CD4-positive, alpha-beta T cell (primary cell): Measurements from ENCODE around the gene CR1. TPM values are rescaled to one million over a fixed set of nuclear protein-coding genes. Genes with fewer than 3 reads are reported as not detected.
A peak's percentile ranks its signal among the peaks of the same experiment; 100 is the strongest.
"Not testable (repeated sequence)": the region's sequence is repeated elsewhere in the genome, so short reads cannot be mapped to it uniquely, and the experiment has no call there.

Source experiments
- ATAC-seq: fragments of 200-7000 bp; cut with Tn5 transposase; one replicate; pipeline ENCODE4 v1.10.0; 2022; ENCODE audit warnings: mild to moderate bottlenecking; ENCODE audit not compliant: poor library complexity
- CTCF ChIA-PET: fragments of 350-600 bp; sonication (Branson Sonifier 250); formaldehyde crosslinking; loops from one replicate; lab custom pipeline; 2021; ENCODE audit warnings: antibody characterized with exemption, inconsistent platforms; lab: Charles Lee
- POLR2A ChIA-PET: fragments of 350-600 bp; sonication (Branson Sonifier 250); formaldehyde crosslinking; loops from one replicate; lab custom pipeline; 2021; ENCODE audit warnings: antibody characterized with exemption, inconsistent platforms; lab: Charles Lee
- DNase-seq, 14 experiments: peaks; one replicate each; pipeline ENCODE4 v3.0.0-alpha.2; 2013 to 2020; ENCODE audit warnings: mixed read lengths in 2 of 14
- H3K27ac ChIP-seq, 2 donors: one replicate each; pipeline versions ENCODE4 v1.5.1 to v1.7.0; 2013; ENCODE audit warnings: low read length in 2 of 2, low read depth in 1 of 2, mild to moderate bottlenecking in 1 of 2
- H3K27me3 ChIP-seq, 2 experiments: 1 replicate in 1 of 2; 2 replicates in 1 of 2; pipeline versions ENCODE4 v1.6.1 to v1.7.0; 2013; ENCODE audit warnings: low read length in 2 of 2, control low read depth in 1 of 2, mild to moderate bottlenecking in 1 of 2, moderate library complexity in 1 of 2; ENCODE audit not compliant: insufficient read depth in 2 of 2, control insufficient read depth in 1 of 2
- H3K36me3 ChIP-seq: one replicate; pipeline ENCODE4 v1.6.1; 2013; ENCODE audit warnings: low read length, control low read depth; ENCODE audit not compliant: insufficient read depth
- H3K4me1 ChIP-seq: one replicate; pipeline ENCODE4 v1.6.1; 2013; ENCODE audit warnings: low read length, control low read depth; ENCODE audit not compliant: insufficient read depth
- H3K4me3 ChIP-seq: one replicate; pipeline ENCODE4 v1.5.1; 2013; ENCODE audit warnings: mild to moderate bottlenecking, low read length, moderate library complexity
- H3K9me3 ChIP-seq, 2 experiments: 1 replicate in 1 of 2; 2 replicates in 1 of 2; pipeline versions ENCODE4 v1.6.1 to v1.7.0; 2013; ENCODE audit warnings: low read length in 2 of 2, mild to moderate bottlenecking in 2 of 2, control low read depth in 1 of 2, moderate library complexity in 1 of 2; ENCODE audit not compliant: control insufficient read depth in 1 of 2, insufficient read depth in 1 of 2
- H3K27ac Mint-ChIP-seq: one replicate; pipeline ENCODE4 v1.8.0; 2020; ENCODE audit warnings: mixed read lengths
- H3K27me3 Mint-ChIP-seq: one replicate; pipeline ENCODE4 v1.8.0; 2021; ENCODE audit warnings: mixed read lengths
- H3K36me3 Mint-ChIP-seq: one replicate; pipeline ENCODE4 v1.8.0; 2021; ENCODE audit warnings: low read depth, mixed read lengths
- H3K4me1 Mint-ChIP-seq: one replicate; pipeline ENCODE4 v1.8.0; 2021; ENCODE audit warnings: low read depth, mixed read lengths
- H3K4me3 Mint-ChIP-seq: one replicate; pipeline ENCODE4 v1.8.0; 2020; ENCODE audit warnings: mild to moderate bottlenecking, mixed read lengths
- H3K9me3 Mint-ChIP-seq: one replicate; pipeline ENCODE4 v1.8.0; 2020; ENCODE audit warnings: mixed read lengths
- CTCF ChIP-seq: fragments of 200-600 bp; IDR thresholded peaks from one replicate; pipeline ENCODE4 v1.8.0; 2022; ENCODE audit warnings: antibody characterized with exemption, mild to moderate bottlenecking
- intact Hi-C, 2 experiments: fragments of 100-400 bp; cut with DNase I in 1 of 2; cut with micrococcal nuclease in 1 of 2; formaldehyde crosslinking; loops; one replicate each; pipeline versions ENCODE4 v1.15.1 to v1.9.0; 2023 to 2025; cut with DNase I, micrococcal nuclease
- total RNA-seq, 174 experiments: library from RNA in 2 of 174; stranded (reverse) in 2 of 174; gene quantifications; one replicate each; pipeline ENCODE4 v1.2.3 and lab custom pipeline; 2021 to 2026

Gene CR1
- total RNA-seq, 2 experiments from 2014 or later: 2.8 to 3.1 TPM

- CTCF ChIA-PET, H3K4me3 ChIP-seq, H3K27me3 ChIP-seq, H3K36me3 Mint-ChIP-seq, H3K27me3 Mint-ChIP-seq, intact Hi-C loops, H3K9me3 ChIP-seq, H3K27ac ChIP-seq, H3K4me3 Mint-ChIP-seq, H3K9me3 Mint-ChIP-seq, ATAC-seq, H3K4me1 Mint-ChIP-seq, H3K4me1 ChIP-seq, DNase-seq, POLR2A ChIA-PET, H3K27ac Mint-ChIP-seq, H3K36me3 ChIP-seq: not testable (repeated sequence)
Observed at GRCh38 chr1:207536263-207536662, 40.3 kb downstream of the CR1 start.

- H3K9me3 Mint-ChIP-seq, DNase-seq, H3K4me1 ChIP-seq, intact Hi-C loops, H3K27ac ChIP-seq, H3K27ac Mint-ChIP-seq, H3K4me1 Mint-ChIP-seq, H3K27me3 Mint-ChIP-seq, POLR2A ChIA-PET, H3K36me3 ChIP-seq, CTCF ChIA-PET, H3K36me3 Mint-ChIP-seq, H3K27me3 ChIP-seq, H3K4me3 ChIP-seq, ATAC-seq, H3K4me3 Mint-ChIP-seq, H3K9me3 ChIP-seq: not testable (repeated sequence)
Observed at GRCh38 chr1:207546677-207547357, 50.9 kb downstream of the CR1 start.

GRCh38 chr1:207554823-207555222 lies 58.9 kb downstream of the CR1 start:
- H3K4me3 ChIP-seq, H3K27me3 Mint-ChIP-seq, H3K4me1 Mint-ChIP-seq, POLR2A ChIA-PET, H3K27me3 ChIP-seq, H3K9me3 Mint-ChIP-seq, H3K36me3 Mint-ChIP-seq, H3K27ac Mint-ChIP-seq, H3K4me1 ChIP-seq, H3K4me3 Mint-ChIP-seq, DNase-seq, ATAC-seq, intact Hi-C loops, H3K36me3 ChIP-seq, CTCF ChIA-PET, H3K9me3 ChIP-seq, H3K27ac ChIP-seq: not testable (repeated sequence)

- no peak for ATAC-seq
- CTCF ChIA-PET: no interaction called here
- Mint-ChIP-seq H3K36me3 (no peaks in the 10 kb centered on the region), H3K27me3 (no peaks in the 10 kb centered on the region), H3K4me1 (no peaks in the 10 kb centered on the region), H3K4me3 (no peak overlapping the region), H3K9me3 (no peaks in the 10 kb centered on the region), H3K27ac (no peak overlapping the region)
- H3K4me1 ChIP-seq: no peaks in the 10 kb centered on the region
- POLR2A ChIA-PET: no interaction called here
- DNase-seq: peak in 1 of 14 experiments; percentile 6
- H3K9me3 ChIP-seq: no peaks in the 10 kb centered on the region
- H3K27ac ChIP-seq: no peak overlapping the region
- TF ChIP-seq CTCF: no peak
- intact Hi-C loops: no loop called here
- H3K36me3 ChIP-seq: no peaks in the 10 kb centered on the region
- H3K4me3 ChIP-seq: no peak overlapping the region
- H3K27me3 ChIP-seq: no peaks in the 10 kb centered on the region
Observed at GRCh38 chr1:207565546-207566468, 69.8 kb downstream of the CR1 start.

- H3K4me3 Mint-ChIP-seq, ATAC-seq, H3K36me3 Mint-ChIP-seq, H3K9me3 ChIP-seq, intact Hi-C loops, H3K27me3 Mint-ChIP-seq, H3K27ac ChIP-seq, H3K36me3 ChIP-seq, H3K4me1 Mint-ChIP-seq, H3K4me3 ChIP-seq, CTCF ChIA-PET, H3K9me3 Mint-ChIP-seq, H3K27ac Mint-ChIP-seq, POLR2A ChIA-PET, DNase-seq, H3K4me1 ChIP-seq, H3K27me3 ChIP-seq: not testable (repeated sequence)
Observed at GRCh38 chr1:207571926-207572325, 76.0 kb downstream of the CR1 start.

GRCh38 chr1:207573074-207573473 lies 77.1 kb downstream of the CR1 start:
- intact Hi-C loops, H3K36me3 ChIP-seq, H3K27me3 Mint-ChIP-seq, H3K9me3 Mint-ChIP-seq, DNase-seq, H3K27ac ChIP-seq, H3K4me3 ChIP-seq, CTCF ChIA-PET, POLR2A ChIA-PET, H3K36me3 Mint-ChIP-seq, H3K9me3 ChIP-seq, H3K4me1 Mint-ChIP-seq, H3K4me1 ChIP-seq, H3K27ac Mint-ChIP-seq, H3K4me3 Mint-ChIP-seq, ATAC-seq, H3K27me3 ChIP-seq: not testable (repeated sequence)
